ENCODE data around the gene MAPK10.

GRCh38 chr4:86033171-86033570, 326.7 kb downstream of the MAPK10 start:
- TF ChIP-seq EP300 (IDR thresholded peaks at IDR 0.05; ENCODE audit: low read depth) (no peak), CTCF (IDR thresholded peaks at IDR 0.05) (no peak), POLR2A (IDR thresholded peaks at IDR 0.05) (no peak), POLR2AphosphoS5 (IDR thresholded peaks at IDR 0.05) (no peak)
